Islet of Langerhans (tissue), 1 donor: Measurements from ENCODE around the gene C5orf46.
"Not testable (repeated sequence)": the region's sequence is repeated elsewhere in the genome, so short reads cannot be mapped to it uniquely, and the experiment has no call there.

Experiments
- FAIRE-seq: peaks from one replicate; lab custom pipeline; 2011; peaks lifted over from hg19 to GRCh38; lab: Jason Lieb, UNC

C5orf46 gene

DNA sequence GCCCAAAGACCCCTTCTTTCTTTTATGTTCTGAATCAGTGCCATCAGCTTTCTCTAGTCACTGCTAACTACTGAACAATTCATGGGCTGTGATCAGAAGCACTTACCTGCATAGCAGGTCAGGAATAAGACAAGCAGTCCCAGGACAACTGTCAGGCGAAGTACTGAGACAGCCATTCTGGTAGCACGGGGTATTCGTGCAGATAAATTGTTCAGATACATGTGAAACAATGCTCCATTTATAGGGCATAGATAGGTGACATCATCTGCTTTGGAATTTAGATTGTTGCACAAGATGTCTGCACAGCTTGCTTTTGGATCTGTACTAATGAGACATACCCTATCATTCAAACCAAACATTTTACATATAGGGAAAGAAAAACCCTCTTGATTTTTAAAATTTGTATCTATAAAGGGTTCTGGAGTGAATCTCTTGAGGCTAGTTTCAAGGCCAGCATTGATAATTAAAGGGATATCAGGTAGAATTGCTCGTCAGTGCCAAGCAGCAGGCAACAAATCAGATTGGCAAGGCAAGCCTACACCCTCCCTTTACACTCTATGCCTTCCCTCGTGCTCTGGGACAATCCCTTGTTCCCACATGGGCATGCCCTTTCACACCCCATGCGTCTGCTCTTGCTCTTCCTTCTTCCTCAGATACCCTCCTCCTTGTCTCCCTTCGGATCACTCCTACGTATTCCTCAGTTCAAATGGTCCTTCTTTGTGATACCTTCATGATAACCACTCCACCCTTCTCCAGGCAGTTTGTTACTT lies at the start of gene C5orf46:
C5orf46 (minus strand) TSS at position 213 of the 770 bp plus-strand sequence; CDS start at position 176, 37 bp downstream.
- FAIRE-seq = no peak

DNA sequence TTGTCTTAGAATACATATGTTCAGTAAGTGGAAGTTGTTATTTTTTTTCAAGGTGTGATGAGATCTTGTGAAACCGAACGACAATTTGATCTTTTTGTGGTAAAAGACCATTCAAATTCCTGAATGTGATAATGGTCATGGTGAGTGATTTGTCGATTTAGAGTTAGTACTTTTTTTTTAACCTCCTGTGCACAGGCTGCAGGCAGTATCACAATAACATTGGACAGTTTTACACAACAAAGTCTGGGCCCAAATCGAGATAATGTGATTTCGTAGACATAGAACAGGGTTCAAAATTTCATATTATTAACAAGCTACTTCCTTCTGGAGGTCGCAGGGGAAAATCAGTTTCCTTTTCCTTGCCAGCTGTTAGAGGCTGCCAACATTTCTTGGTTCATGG lies 48.6 kb upstream of the C5orf46 start:
- no peak for FAIRE-seq

DNA sequence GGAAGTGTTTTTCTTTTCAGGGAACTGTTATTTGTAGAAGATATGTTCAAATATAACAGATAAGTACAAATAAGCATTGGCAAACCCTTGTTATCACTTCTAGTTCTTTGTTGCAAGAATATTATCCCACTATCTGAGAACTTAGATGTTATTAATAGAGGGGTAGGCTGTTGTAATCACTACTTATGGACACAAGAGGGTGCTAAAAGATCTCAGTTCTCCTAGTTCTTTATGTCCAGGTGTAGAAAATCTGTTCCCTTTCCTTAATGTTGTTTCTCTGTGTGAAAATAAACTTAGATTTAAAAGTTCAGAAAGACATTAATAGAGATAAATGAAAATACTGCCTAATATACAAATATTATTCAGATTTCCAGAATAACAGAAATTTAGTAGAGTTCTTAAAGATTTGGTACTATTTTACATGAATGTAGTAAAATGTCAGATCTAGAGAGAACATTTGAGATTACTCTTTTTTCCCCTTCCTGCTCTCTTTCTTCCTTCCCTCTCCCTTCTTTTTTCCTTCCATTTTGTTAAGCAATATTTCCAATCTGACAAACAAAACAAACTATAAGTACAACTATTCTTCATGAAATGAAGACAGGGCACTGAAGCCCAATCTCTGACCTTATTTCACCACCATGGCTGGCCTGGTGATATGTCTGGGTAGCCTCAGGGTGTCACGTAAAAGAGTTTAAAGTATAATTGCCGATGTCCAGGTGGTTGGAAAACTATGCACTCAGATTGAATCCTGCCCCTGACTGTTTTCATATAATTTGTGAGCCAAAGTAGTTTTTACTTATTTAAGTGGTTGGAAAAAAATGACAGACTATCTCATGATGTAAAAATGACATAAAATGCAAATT lies 43.6 kb upstream of the C5orf46 start:
- FAIRE-seq = peak; percentile 98

DNA sequence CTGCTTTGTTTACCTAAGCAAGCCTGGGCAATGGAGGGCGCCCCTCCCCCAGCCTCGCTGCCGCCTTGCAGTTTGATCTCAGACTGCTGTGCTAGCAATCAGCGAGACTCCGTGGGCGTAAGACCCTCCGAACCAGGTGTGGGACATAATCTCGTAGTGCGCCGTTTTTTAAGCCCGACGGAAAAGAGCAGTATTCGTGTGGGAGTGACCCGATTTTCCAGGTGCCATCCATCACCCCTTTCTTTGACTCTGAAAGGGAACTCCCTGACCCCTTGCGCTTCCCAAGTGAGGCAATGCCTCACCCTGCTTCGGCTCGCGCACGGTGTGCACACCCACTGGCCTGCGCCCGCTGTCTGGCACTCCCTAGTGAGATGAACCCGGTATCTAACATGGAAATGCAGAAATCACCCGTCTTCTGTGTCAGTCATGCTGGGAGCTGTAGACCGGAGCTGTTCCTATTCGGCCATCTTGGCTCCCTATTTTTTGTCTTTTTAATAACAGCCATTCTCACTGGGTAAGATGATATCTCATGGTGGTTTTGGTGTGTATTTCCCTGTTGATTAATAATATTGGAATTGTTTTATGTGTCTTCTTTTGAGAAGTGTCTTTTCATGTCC lies 40.4 kb upstream of the C5orf46 start:
- FAIRE-seq = not testable (repeated sequence)

DNA sequence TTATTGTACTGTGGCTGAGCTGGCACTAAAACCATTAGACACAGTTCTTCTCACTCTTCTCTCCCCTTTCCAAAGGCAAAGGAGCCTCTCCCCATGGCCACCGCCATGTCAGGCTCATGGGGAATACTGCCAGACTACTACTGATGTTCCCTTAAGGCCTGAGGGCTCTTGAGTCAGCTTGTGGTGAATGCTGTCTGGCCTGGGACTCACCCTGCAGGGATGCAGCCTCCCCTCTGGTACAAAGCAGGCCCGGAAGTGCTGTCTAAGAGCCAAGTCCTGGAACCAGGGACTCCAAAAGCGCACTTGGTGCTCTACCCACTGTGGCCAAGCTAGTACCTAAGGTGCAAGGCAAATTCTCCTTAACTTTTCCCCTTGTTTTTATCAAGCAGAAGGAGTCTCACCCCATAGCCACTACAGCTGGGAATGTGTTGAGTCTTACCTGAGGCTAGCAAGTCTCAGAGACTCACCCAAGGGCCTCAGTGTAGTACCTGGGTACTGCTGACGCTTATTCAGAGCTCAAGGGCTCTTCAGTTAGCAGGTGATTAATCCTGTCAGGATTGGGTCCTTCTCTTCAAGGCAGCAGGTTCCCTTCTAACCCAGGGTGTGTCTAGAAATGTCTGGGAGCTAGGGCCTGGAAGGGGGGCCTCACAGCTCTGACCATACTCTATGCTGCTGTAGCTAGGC lies 33.2 kb upstream of the C5orf46 start:
- no peak for FAIRE-seq

DNA sequence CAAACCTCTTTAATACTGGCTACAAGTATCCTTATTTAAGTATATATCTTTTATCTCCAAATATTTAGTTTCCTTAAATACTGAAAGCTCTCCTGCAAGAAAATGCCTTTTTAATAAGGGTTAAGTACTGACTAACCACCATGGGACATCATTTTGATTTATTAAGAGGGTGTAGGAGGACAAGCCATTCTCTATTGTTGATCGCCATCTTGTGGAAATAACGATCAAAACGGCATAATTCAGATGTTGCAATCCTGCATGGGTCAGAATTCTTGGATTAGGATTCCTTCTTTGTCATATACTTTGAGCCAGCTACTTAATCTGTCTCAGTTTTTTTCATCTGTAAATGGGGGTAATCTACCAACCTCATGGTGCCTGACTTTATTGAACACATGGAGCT lies 28.7 kb upstream of the C5orf46 start:
- peak; percentile 99 for FAIRE-seq

DNA sequence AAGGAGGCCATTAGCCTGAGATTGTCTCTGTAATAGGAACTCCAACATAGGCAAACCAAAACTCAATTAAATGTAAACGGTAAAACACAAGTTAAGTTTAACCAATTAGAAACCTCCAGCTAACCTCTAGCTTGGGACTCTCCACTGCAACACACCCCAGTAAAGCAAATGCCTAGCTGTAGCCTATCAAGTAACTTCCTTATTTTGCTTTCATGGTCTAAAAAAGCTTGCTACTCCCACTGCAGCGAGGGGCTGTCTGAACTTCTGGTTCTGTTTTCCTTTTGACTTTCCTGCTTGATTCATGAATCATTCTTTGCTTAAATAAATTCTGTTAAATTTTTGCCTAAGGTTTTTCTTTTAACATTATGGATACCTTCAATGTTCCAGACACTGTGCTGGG lies 24.4 kb upstream of the C5orf46 start:
- no peak for FAIRE-seq

DNA sequence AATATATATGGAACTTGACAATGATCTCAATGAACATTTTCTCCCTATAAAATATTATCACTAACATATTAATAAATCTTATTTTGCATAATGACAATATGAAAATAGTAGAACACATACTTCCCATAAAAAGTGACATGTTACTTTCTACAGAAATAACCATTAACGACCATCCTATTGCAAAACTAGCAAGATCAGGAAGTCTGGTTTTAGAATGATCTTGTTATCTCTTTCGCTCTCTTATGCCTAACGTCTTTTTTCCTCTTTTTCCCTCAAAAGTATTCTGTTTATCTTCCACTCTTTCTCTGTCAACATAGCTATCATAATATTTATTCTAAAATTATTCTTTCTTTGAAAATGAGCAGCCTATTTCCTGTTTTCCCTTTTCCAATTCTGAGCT lies 21.6 kb upstream of the C5orf46 start:
- FAIRE-seq = no peak

DNA sequence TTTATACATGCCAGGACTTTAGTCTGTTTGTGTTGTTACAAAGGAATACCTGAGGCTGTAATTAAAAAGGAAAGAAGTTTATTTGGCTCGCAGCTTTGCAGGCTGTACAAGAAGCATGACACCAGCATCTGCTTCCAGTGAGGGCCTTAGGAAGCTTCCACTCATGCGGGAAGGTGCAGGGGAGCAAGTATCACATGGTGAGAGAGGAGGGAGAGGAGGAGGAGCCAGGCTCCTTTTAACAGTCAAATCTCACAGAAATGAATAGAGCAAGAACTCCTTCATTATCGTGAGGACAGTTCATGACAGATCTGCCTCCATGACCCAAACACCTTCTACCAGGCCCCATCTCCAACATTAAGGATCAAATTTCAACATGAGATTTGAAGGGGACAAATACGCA lies 18.7 kb upstream of the C5orf46 start:
- FAIRE-seq = no peak

DNA sequence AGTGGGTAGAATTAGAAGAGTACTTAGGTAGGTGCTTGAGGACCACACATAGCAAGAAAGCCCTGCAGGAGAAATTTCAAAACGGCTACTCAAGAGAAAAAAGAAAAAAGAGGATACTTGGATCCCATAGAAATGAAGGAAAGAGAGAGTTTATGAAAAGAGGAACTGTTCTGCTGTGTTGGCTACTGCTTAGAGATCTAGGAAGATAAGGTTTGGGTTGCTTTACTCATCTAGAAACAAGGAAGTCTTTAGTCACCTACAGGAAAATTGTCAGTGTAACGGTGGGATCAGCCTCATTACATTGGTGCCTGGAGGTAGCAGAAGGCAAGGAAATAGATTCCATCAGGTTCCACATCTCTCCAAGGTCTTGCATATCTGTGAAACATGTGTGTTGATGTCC lies 14.8 kb upstream of the C5orf46 start:
- FAIRE-seq = no peak

DNA sequence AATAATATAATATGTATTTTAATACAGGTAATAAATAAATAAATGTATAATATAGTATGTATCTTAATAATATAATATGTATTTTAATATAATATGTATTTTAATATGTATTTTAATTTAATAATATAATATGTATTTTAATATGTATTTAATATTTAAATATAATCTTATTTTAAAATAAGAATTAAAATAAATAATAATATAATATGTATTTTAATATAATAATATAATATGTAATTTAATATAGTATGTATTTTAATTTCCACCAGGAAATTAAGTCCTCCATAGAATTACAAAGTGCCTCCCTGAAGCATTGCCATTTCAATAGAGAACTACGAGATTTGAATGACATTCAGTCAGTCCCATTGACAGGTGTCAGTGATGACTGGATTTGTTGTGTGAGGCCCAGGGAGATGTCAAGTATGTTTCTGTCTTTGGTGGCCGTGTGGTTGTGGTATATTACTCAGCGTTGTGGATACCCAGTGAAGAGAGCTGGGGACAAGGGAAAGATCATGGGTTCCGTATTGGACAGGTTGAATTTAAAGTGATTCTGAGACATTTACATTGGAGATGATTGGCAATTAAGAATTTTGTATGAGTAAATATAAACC lies 14.2 kb upstream of the C5orf46 start:
- no peak for FAIRE-seq

DNA sequence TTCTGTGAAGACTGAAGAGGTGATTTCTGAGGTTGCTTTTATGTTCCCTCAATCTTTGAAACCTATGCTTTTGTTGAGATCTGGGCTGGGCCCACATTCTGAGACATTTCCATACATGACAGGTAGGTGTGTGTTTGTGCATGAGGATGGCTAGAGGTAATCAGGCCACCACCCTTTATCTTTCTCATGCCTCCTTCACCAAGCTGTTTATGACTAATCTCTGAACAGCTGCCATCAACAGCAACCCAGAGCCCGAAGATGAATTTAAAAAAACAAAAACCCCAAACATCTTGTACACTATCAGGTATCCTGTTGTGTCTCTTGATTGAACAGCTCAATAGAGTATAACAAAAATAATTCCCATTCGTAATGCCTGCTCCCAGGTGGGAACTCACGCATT lies 12.6 kb upstream of the C5orf46 start:
- no peak for FAIRE-seq

DNA sequence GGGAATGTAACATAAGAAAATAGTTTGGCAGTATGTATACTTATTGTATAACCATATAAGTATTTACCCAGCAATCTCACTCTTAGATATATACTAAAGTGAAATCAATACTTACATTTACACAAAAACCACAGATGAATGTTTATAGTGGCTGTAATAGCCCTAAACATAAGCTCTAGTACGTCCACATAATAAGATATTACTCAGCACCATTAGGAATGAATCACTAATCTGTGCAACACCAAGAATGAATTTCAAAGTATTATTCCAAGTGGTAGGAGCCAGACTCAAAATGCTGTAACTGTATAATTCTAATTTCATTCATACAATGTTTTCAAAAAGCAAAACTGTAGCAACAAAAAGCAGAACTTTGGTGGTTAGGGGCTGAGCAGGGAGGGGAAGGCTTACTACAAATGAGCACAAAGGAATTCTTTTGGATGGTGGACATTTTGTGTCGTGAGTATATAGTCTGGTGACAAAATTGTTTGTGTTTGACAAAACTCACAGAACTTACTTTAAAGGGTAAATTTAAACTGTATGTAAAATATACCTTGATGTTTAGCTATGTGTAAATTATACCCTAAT lies 11.9 kb upstream of the C5orf46 start:
- no peak for FAIRE-seq

DNA sequence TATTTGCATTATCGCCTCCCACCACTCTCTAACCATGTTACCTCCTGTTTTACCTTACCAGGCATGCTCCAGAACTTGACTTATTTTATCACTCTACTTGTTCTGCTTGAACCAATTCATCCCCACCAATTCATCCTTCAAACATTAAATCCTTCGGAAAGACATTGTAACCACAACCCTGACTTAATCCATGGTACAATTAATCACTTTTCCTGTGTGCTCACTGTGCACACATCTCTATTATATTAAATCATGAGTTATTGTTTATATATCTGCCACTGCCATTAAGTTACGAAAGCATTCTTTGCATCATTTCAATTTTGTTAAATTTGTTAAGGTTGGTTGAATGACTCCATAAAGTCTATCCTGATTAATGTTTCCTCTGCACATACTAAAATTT lies 7.4 kb upstream of the C5orf46 start:
- FAIRE-seq = peak; percentile 33

DNA sequence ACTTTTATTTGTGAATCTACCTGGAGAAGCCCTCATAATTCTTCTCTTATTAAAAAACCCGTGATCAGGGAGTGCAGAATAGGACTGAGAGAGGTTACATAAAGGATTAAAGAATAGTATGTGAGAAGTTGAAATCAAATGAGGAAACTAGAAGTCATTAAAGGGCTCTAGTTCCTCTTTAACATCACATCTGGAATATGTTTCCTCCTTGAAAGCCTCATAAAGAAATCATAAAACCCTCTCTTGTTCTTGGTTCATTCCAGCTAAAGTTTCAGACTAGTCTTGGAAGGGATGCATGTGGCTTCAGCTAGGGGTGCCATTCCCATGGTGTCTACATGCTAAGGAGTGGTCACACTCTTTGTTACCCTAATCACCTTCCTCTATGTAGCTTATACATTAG lies 5.7 kb upstream of the C5orf46 start:
- FAIRE-seq = no peak

DNA sequence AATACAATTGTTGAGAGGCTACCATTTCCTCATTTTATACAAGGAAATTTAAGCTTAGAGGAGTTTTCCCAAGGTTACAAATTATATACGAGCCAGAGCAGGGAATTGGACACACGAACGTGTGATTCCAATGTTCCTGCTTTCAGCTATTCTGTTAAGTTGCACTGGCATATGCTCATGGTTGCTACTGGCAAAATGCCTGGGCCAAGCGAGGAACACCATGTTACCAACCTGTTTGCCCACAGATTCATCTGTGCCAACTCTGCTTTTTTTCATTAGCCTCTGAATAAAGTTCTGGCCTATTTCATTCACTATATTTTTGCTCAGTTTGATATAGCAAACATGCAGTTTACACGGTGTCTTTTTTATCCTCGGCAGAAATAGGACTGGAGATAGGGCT lies 5.1 kb upstream of the C5orf46 start:
- peak; percentile 9 for FAIRE-seq

DNA sequence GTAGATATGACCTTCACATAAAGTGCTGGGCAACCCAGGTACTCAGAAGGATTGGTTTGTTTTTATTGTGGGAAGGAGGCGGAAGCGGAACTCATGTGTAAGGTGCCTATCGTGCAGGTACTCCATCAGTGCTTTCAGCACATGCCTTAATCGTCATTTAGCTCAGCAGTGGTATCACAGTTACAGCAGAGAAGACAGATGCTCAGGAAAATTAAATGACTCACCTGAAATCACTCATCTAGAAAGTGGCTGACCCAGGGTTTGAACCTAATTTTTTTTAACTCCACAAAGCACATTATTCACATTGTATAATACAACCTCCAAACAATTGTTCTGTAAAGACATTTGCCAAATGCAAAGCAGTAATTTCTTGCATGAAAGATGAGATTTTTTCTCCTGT lies 2.2 kb downstream of the C5orf46 start:
- FAIRE-seq = peak; percentile 95

DNA sequence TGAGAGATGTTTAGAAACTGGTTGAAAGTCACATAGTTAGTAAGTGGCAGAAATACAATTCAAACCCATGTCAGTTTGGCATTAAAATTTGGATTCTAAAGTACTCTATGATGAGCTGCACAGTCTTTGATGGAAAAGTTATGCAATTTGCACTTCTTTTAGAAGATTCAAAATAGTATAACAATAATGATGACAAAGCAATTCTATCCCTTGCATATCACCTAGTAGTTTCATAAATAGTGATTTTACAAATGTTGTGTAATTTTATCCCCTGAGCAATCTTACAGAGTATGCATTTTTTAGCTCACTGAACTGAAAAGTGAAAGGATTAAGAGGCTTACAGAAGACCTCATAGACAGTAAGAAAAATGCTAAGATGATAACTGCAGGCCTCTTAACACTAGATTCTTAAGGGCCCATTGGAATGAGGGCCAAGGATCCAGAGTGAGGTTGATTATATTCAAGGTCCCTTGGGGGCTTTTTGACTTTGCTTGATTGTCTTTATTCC lies 3.7 kb downstream of the C5orf46 start:
- FAIRE-seq = peak; percentile 30

DNA sequence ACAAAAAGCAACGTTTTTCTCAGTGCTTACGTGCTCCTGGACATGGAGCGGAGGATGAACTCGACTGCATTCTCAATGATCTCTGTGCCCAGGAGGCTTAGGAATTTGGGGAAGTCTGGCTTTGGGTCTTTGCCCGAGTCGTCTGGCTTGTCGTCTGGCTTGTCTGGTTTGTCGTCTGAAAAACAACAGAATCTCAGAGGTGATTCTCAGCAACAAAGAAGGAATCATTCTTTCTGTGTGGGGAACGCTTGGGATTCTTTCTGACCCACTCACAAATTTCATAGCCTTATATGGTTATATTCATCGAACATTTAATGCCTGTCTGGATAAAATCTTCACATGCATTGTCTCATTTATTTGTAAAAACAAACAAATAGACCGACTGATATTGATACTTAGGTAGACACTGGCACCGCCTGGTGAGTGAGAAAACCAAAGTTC lies 4.7 kb downstream of the C5orf46 start:
- no peak for FAIRE-seq

DNA sequence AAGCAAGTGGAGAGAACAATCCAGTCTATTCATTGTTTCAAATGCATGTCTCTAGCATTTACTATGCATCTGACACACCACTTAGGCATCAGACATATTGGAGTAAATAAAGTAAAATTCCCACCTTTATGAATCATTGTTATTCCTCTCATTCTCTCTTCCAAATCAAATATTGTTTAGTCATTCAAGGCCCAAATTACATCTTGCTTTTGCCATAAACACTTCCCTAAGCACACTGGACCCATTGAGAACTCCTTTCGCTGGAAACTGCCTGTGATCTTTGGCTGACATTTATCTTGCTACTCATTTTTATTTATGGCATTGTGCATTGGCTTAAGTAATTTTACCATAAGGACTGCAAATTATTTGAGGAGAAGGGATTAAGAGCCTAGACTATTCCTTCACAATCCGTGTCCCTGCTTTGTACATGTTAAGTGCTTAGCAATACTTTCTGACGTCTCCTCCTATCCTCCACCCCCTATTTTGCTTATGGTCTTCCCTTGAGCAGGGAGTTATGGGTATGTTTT lies 7.4 kb downstream of the C5orf46 start:
- no peak for FAIRE-seq

DNA sequence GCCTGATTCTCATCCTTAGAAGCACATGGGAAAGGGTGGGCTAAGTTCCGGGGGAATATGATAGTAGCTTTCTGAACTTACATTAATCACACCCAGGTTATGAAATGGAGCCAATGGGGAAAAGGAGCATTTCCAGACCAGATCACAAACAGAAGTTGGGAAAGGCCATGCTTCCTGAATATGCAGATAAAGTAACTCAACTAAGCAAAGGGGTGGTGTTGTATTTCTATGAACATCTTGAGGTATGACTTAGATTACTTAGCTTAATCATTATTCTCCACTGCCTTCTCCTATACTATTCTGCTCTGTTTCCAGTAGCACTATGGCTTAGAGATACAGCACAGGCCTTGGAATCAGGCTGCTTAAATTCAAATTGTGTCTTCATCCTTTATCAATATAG lies 10.5 kb downstream of the C5orf46 start:
- FAIRE-seq = no peak
